HCT116 (cell line): ENCODE measurements around the gene SKI.

Experiments
- ELF1 ChIP-seq: IDR thresholded peaks from 2 replicates; pipeline ENCODE4 v1.6.1; 2012; ENCODE audit warnings: low read depth, borderline replicate concordance
- EZH2phosphoT487 ChIP-seq: fragments of 200-600 bp; IDR thresholded peaks from 2 replicates; pipeline ENCODE4 v1.6.1; 2018; ENCODE audit warnings: antibody characterized with exemption, borderline replicate concordance
- JUND ChIP-seq: IDR thresholded peaks from 2 replicates; pipeline ENCODE4 v1.6.1; 2012
- POLR2A ChIP-seq: IDR thresholded peaks from 2 replicates; pipeline ENCODE4 v1.7.0; 2011; ENCODE audit warnings: borderline replicate concordance; ENCODE audit not compliant: insufficient read depth, insufficient read length; ENCODE audit errors: extremely low read depth
- POLR2AphosphoS5 ChIP-seq: IDR thresholded peaks from 2 replicates; pipeline ENCODE4 v1.6.1; 2011; ENCODE audit warnings: mild to moderate bottlenecking, low read depth, low read length, moderate library complexity
- TF ChIP-seq, protein P1 (sequence below): IDR thresholded peaks from 2 replicates; pipeline ENCODE4 v1.6.1; 2012
- TF ChIP-seq, protein P2 (sequence below), 3 experiments: fragments of 200-600 bp in 1 of 3; sonication (generic) in 1 of 3; IDR thresholded peaks in 2 of 3; conservative IDR thresholded peaks in 1 of 3; 2 replicates each; pipeline ENCODE4 v1.5.1; 2012 to 2017; ENCODE audit warnings: low read depth in 2 of 3, low read length in 2 of 3, antibody characterized with exemption in 1 of 3, borderline replicate concordance in 1 of 3, control low read depth in 1 of 3, mild to moderate bottlenecking in 1 of 3, mixed read lengths in 1 of 3, mixed run types in 1 of 3, moderate library complexity in 1 of 3; ENCODE audit not compliant: insufficient read depth in 1 of 3
- TF ChIP-seq, protein P3 (sequence below): IDR thresholded peaks from 2 replicates; pipeline ENCODE4 v1.6.1; 2012; ENCODE audit warnings: low read depth

DNA sequence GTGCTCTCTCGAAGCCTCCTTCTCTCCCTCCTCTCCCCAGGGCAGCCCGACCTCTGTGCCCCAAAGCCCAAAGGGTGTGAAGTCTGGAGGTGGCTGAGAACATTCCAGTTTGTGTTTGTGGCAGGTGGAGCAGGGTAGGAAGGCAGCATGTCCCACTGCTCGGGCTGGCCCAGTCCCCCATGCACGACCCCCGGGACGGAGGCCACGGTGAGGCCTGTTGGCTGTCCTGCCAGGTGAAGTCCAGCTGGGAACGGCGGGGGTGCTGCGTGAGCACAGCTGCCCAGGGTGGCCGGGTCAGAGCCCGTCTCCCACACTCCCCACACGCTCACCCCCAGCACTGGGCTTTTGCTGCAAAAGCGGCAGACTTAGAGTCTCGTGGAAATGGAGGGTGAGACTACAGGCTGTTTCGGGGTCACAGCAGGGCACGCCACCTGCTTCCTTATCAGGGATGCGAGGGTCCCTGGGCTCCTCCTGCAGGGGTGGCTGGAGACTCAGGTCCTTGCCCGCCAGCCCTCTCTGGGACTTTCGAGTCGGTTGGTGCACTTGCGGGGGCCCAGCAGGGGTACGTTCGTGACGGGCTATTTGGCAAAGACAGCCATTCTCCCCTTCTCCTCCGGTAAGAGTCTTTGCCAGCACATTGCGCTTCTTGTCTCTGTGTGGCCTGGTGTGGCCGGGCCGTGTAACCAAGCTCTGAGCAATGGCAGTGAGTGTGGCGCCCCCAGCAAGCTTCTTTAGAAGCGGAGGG is 123.0 kb downstream of the SKI start:
- TF ChIP-seq ELF1 (no peak), POLR2AphosphoS5 (no peak), JUND (no peak), POLR2A (no peak), EZH2phosphoT487 (no peak)
- TF ChIP-seq, protein P1, sequence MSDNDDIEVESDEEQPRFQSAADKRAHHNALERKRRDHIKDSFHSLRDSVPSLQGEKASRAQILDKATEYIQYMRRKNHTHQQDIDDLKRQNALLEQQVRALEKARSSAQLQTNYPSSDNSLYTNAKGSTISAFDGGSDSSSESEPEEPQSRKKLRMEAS = no peak
- TF ChIP-seq, protein P2, sequence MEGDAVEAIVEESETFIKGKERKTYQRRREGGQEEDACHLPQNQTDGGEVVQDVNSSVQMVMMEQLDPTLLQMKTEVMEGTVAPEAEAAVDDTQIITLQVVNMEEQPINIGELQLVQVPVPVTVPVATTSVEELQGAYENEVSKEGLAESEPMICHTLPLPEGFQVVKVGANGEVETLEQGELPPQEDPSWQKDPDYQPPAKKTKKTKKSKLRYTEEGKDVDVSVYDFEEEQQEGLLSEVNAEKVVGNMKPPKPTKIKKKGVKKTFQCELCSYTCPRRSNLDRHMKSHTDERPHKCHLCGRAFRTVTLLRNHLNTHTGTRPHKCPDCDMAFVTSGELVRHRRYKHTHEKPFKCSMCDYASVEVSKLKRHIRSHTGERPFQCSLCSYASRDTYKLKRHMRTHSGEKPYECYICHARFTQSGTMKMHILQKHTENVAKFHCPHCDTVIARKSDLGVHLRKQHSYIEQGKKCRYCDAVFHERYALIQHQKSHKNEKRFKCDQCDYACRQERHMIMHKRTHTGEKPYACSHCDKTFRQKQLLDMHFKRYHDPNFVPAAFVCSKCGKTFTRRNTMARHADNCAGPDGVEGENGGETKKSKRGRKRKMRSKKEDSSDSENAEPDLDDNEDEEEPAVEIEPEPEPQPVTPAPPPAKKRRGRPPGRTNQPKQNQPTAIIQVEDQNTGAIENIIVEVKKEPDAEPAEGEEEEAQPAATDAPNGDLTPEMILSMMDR (IDR thresholded peaks at IDR 0.05 in 2 of 3, conservative IDR thresholded peaks at IDR 0.05 in 1 of 3; ENCODE audit: borderline replicate concordance in 1 of 3, insufficient read depth in 1 of 3, low read depth in 2 of 3, low read length in 2 of 3) = no peak
- TF ChIP-seq, protein P3, sequence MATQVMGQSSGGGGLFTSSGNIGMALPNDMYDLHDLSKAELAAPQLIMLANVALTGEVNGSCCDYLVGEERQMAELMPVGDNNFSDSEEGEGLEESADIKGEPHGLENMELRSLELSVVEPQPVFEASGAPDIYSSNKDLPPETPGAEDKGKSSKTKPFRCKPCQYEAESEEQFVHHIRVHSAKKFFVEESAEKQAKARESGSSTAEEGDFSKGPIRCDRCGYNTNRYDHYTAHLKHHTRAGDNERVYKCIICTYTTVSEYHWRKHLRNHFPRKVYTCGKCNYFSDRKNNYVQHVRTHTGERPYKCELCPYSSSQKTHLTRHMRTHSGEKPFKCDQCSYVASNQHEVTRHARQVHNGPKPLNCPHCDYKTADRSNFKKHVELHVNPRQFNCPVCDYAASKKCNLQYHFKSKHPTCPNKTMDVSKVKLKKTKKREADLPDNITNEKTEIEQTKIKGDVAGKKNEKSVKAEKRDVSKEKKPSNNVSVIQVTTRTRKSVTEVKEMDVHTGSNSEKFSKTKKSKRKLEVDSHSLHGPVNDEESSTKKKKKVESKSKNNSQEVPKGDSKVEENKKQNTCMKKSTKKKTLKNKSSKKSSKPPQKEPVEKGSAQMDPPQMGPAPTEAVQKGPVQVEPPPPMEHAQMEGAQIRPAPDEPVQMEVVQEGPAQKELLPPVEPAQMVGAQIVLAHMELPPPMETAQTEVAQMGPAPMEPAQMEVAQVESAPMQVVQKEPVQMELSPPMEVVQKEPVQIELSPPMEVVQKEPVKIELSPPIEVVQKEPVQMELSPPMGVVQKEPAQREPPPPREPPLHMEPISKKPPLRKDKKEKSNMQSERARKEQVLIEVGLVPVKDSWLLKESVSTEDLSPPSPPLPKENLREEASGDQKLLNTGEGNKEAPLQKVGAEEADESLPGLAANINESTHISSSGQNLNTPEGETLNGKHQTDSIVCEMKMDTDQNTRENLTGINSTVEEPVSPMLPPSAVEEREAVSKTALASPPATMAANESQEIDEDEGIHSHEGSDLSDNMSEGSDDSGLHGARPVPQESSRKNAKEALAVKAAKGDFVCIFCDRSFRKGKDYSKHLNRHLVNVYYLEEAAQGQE = no peak
